Natural killer cell treated with Interleukin-12 subunit alpha and Interleukin-12 subunit beta and Interleukin-15 and Interleukin-18, amount 100 ng/mL, for 72 hours (primary cell): ENCODE measurements around the gene TEN1. TPM values are rescaled to one million over a fixed set of nuclear protein-coding genes. Genes with fewer than 3 reads are reported as not detected.

Experiments
- ATAC-seq, 2 donors: fragments of 150-1000 bp; cut with Tn5 transposase in 1 of 2; sonication (Bioruptor Pico), chemical (Tn5 transposase) in 1 of 2; 2 replicates each; pipeline ENCODE4 v1.10.0; 2021
- DNase-seq: peaks from one replicate; pipeline ENCODE4 v3.0.0; 2022; ENCODE audit warnings: low spot score
- H3K27ac Mint-ChIP-seq, 2 donors: 1 replicate in 1 of 2; 2 replicates in 1 of 2; pipeline ENCODE4 v1.8.0; 2022; ENCODE audit warnings: mixed read lengths in 2 of 2, mild to moderate bottlenecking in 1 of 2, moderate library complexity in 1 of 2
- H3K27me3 Mint-ChIP-seq, 2 donors: 1 replicate in 1 of 2; 2 replicates in 1 of 2; pipeline ENCODE4 v1.8.0; 2022; ENCODE audit warnings: mixed read lengths in 2 of 2
- H3K36me3 Mint-ChIP-seq: one replicate; pipeline ENCODE4 v1.8.0; 2022; ENCODE audit warnings: mixed read lengths
- H3K4me1 Mint-ChIP-seq, 2 donors: 1 replicate in 1 of 2; 2 replicates in 1 of 2; pipeline ENCODE4 v1.8.0; 2022; ENCODE audit warnings: low read depth in 2 of 2, mixed read lengths in 2 of 2, mild to moderate bottlenecking in 1 of 2
- H3K4me3 Mint-ChIP-seq: one replicate; pipeline ENCODE4 v1.8.0; 2022; ENCODE audit warnings: mixed read lengths
- H3K9me3 Mint-ChIP-seq: 2 replicates; pipeline ENCODE4 v1.8.0; 2022; ENCODE audit warnings: mixed read lengths
- total RNA-seq, 2 donors: library from RNA; stranded (reverse); gene quantifications; one replicate each; pipeline ENCODE4 v1.2.3, GENCODE V29; 2022

The TEN1 gene
- total RNA-seq, 2 donors from 2014 or later = 16.5 to 19.1 TPM

DNA sequence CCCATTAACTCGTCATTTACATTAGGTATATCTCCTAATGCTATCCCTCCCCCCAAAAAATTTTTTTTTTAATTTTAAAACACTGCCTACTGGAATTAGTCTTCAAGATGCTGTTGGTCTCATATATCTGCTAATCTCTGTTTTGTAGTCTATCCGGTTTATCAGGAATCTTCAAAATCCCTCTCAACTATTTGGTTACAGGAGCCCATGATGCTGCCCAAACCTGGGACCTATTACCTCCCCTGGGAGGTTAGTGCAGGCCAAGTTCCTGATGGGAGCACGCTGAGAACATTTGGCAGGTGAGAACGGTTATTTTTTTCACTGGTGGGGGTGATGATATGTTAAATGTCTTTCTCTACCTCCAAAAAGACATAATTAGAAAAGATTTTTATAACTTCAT lies 6.9 kb downstream of the TEN1 start:
- ATAC-seq = no peak
- Mint-ChIP-seq H3K9me3 (no peaks in the 10 kb centered on the region), H3K27me3 (no peaks in the 10 kb centered on the region), H3K36me3 (no peaks in the 10 kb centered on the region), H3K4me1 (peaks cover 0 to 11% of the 10 kb centered on the region in 2 donors), H3K27ac (no peak overlapping the region), H3K4me3 (no peak overlapping the region)
- no peak for DNase-seq

DNA sequence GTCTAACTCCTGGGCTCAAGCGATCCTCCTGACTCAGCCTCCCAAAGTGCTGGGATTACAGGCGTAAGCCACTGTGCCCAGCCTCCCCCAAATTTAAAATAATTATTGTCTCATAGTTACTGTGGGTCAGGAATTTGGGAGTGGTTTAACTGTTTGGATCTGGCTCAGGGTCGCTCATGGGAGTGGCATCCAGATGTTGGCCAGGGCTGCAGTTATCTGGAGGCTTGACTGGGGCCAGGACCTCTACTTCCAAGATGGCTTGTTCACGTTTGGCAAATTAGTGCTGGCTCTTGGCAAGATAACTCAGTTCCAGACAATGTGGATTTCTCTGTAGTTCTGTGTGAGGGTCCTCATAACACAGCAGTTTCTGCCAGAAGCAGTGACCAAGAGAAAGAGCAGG lies 8.0 kb downstream of the TEN1 start:
- Mint-ChIP-seq H3K36me3 (no peaks in the 10 kb centered on the region), H3K27ac (no peak overlapping the region), H3K4me3 (no peak overlapping the region), H3K9me3 (no peaks in the 10 kb centered on the region), H3K27me3 (no peaks in the 10 kb centered on the region), H3K4me1 (peaks cover 0 to 7% of the 10 kb centered on the region in 2 donors)
- ATAC-seq (no peak), DNase-seq (no peak)

DNA sequence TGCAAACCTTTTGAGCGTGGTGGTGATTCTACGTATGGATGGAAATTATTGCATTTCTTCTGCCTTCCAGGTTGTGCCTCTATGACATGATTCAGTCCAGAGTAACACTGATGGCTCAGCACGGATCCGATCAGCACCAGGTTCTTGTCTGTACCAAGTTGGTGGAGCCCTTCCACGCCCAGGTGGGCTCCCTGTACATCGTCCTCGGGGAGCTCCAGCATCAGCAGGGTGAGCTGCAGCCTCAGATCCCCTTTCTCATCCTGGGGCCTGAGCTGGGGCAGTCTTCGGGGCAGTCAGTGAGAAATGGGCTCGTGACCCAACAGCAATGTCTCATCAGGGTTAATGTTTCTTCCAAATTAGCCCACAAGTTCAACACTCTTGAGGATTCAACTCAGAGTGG lies 12.4 kb downstream of the TEN1 start:
- Mint-ChIP-seq H3K4me3 (no peak overlapping the region), H3K4me1 (peaks cover 0 to under 1% of the 10 kb centered on the region in 2 donors), H3K9me3 (no peaks in the 10 kb centered on the region), H3K36me3 (no peaks in the 10 kb centered on the region), H3K27ac (no peak overlapping the region), H3K27me3 (no peaks in the 10 kb centered on the region)
- DNase-seq (no peak), ATAC-seq (no peak)

DNA sequence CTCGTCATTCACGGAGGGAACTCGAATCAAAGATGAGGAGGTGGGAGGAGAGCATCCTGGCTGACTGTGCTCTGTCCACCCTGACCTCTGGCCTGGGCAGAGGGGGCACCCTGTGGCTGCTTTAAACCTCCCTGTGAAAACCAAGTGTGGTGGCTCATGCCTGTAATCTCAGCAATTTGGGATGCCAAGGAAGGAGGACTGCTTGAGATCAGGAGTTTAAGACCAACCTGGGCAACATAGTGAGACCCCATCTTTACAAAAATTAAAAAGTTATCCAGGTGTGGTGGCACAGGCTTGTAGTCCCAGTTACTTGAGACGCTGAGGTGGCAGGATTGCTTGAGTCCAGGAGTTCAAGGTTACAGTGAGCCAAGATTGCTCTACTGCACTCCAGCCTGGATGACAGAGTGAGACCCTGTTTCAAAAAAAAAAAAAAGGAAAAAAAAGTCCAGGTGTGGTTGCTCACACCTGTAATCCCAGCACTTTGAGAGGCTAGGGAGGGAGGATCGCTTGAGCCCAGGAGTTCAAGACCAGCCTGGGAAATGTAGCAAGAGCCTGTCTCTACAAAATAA lies 15.8 kb downstream of the TEN1 start:
- DNase-seq (no peak), ATAC-seq (no peak)
- no peak overlapping the region for H3K27ac Mint-ChIP-seq
- H3K27me3 Mint-ChIP-seq = no peaks in the 10 kb centered on the region
- peaks cover 14 to 15% of the 10 kb centered on the region in 2 donors for H3K4me1 Mint-ChIP-seq
- H3K4me3 Mint-ChIP-seq = no peak overlapping the region
- H3K36me3 Mint-ChIP-seq = no peaks in the 10 kb centered on the region
- no peaks in the 10 kb centered on the region for H3K9me3 Mint-ChIP-seq

DNA sequence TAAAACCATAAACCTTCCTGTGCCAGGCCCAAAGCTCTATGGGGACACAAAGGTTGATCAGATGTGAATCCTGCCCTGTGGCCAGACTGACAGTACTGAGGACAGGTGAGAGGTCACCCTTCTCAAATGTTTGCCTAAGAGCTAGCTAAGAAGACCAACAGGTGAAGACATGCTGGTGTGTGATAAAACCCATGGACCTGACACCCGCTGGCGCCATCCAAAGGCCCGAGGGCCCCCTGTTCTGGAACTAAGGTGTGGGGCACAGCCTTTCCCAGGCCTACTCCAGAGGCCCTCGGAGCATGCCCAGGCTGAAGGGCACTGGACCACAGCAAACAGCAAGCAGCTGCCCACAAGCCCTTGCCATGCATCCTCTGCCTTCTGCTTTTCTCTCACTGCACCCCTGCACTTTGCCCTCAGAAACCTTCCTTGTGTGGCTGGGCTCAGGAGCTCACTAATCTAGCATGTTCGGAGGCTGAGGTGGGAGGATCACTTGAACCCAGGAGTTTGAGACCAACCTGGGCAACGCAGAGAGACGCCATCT lies 16.4 kb downstream of the TEN1 start:
- Mint-ChIP-seq H3K9me3 (no peaks in the 10 kb centered on the region), H3K27ac (no peak overlapping the region), H3K27me3 (no peaks in the 10 kb centered on the region), H3K4me3 (no peak overlapping the region), H3K4me1 (peaks cover 14 to 15% of the 10 kb centered on the region in 2 donors), H3K36me3 (no peaks in the 10 kb centered on the region)
- no peak for DNase-seq
- no peak for ATAC-seq

DNA sequence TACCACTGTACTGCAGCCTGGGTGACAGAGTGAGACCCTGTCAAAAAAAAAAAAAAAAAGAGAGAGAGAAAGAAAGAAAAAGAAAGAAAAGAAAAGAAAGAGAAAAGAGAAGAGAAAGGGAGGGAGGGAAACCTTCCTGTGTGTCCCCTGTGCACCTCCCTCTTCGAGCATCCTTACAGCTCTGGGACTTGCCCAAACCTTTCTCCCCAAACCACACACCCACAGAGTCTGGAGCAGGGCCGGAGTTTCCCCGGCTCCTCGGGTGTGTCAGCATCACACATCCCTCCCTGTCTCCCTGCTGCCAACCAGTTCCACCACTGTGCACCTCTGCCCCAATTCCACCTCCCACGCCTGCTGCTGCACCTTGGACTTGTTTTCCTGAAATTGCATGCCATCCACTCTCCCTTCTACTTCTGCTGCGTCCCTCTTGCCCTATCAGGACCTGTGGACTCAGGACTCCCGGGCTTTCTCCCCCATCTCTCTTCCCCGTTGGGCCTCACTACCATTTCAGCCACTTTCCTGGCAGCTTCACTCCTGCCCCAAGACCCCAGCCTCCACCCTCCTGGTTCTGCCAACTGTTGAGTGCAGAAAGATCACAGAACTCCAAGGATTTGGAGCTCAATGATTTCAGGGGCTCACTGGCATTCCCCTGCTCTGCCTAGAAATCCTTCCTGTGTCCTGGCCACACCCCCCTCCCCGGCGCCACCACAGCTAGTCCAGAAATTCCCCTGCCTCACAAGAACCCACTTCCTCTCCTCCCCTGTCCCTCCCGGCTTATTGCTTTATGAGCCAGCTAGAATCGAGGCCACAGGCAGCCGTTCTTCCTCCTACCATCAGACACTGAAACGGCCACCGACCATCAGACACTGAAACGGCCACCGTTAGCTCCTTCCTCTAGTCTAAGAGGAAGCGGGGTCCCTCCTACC lies 17.9 kb downstream of the TEN1 start:
- ATAC-seq (peak; percentile 63 to 88), DNase-seq (peak; percentile 81)
- Mint-ChIP-seq H3K27ac (peak overlapping the region; percentile 76 to 92), H3K4me3 (peak overlapping the region; percentile 74), H3K4me1 (peaks cover 14 to 15% of the 10 kb centered on the region in 2 donors), H3K9me3 (no peaks in the 10 kb centered on the region), H3K36me3 (no peaks in the 10 kb centered on the region), H3K27me3 (no peaks in the 10 kb centered on the region)

DNA sequence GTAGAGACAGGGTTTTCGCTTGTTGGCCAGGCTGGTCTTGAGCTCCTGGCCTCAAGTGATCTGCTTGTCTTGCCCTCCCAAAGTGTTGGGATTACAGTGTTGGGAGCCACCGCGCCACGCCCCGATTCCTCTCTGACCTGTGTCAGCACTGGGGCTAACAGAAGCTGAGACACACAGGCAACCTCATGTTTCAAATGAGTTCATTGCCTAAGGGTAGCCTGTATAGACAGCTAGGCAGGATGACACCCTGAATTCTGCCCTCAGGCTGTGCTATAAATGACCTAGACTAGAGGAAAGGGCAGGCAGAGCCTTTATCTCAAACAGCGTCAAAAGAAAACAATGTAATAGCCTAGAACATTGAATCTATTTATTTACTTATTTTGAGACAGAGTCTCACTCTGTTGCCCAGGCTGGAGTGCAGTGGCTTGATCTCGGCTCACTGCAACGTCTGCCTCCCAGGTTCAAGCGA lies 19.3 kb downstream of the TEN1 start:
- H3K4me1 Mint-ChIP-seq = peaks cover 14 to 15% of the 10 kb centered on the region in 2 donors
- no peaks in the 10 kb centered on the region for H3K9me3 Mint-ChIP-seq
- no peak for DNase-seq
- no peaks in the 10 kb centered on the region for H3K36me3 Mint-ChIP-seq
- H3K27me3 Mint-ChIP-seq = no peaks in the 10 kb centered on the region
- H3K4me3 Mint-ChIP-seq = no peak overlapping the region
- ATAC-seq = no peak
- H3K27ac Mint-ChIP-seq = peak overlapping the region; percentile 76 to 92

DNA sequence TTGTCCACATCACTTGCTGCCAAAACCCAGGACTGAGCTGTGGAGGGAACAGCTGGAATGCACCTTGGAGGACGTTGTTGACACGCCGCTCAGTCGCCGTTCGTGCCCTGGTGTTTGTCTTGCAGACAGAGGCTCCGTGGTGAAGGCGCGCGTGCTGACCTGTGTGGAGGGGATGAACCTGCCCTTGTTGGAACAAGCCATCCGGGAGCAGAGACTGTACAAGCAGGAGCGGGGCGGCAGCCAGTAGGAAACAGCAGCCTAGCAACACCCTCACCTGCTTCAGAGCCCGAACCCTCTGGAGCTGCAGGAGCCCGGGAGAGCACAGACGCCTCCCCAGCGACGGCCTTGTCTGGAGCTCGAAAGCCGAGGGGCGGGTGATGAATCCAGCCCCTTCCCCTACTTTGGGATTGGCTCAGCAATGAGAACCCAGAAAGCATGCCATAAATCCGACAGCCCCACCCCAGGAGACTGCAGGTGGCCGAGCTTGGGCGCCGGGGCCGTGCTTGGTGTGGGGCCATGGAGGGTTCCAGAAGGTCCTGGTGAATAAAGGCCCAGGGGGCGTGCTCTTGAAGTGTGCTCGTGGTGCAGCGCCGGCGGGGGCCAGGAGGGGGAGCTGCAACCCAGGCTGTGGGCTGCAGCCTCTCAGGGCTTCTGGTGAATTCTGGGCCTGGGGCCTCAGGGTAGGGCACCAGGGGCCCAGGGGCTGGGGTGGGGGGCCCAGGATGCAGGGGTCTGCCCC lies 21.1 kb downstream of the TEN1 start:
- Mint-ChIP-seq H3K4me1 (peaks cover 14 to 15% of the 10 kb centered on the region in 2 donors), H3K9me3 (no peaks in the 10 kb centered on the region), H3K4me3 (no peak overlapping the region), H3K27ac (no peak overlapping the region), H3K36me3 (no peaks in the 10 kb centered on the region), H3K27me3 (no peaks in the 10 kb centered on the region)
- DNase-seq = peak; percentile 73
- peak; percentile 57 to 67 for ATAC-seq

DNA sequence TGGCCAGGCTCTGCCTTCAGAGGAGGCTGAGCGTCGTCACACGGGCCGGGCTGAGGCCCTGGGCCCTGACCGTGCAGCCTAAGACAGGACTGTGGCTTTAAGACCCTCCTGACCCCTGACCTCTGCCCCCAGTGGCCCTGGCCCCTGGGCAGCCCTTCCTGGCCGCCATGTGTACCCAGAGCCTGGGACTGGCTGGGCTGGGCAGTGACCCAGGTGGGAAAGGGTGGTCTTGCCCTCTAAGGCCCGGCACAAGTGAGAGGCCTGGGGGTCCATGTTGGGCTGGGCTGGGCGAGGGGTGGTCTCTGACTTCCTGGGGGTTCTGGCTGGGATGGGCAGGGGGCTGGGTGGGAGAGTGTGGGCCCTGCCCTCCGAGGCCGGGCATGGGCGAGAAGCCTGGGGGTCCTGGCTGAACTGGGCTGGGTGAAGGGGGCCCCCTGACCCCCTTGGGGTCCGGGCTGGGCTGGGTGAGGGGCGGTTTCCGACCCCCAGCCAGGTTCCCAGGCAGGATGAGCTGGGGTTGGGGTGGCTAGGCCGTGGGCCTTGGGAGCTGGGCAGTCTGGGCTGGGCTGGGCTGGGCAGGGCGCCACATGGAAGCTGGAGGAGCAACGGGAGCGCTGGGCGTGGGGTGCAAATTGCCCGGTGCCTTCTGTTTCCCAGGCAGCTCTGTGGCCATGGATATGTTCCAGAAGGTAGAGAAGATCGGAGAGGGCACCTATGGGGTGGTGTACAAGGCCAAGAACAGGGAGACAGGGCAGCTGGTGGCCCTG lies 21.9 kb downstream of the TEN1 start, which contains the start of gene CDK3:
Gene CDK3 (plus strand): TSS at position 101 of the 767 bp plus-strand sequence. CDS start 571 bp downstream, at position 672.
- DNase-seq (peak; percentile 29), ATAC-seq (peak in 1 of 2 donors; percentile 13)
- Mint-ChIP-seq H3K9me3 (no peaks in the 10 kb centered on the region), H3K27ac (no peak within 1 kb of the TSS), H3K4me1 (peaks cover 15 to 18% of the 10 kb centered on the region in 2 donors), H3K36me3 (no peaks in the 10 kb centered on the region), H3K27me3 (no peaks in the 10 kb centered on the region), H3K4me3 (no peak within 1 kb of the TSS)

DNA sequence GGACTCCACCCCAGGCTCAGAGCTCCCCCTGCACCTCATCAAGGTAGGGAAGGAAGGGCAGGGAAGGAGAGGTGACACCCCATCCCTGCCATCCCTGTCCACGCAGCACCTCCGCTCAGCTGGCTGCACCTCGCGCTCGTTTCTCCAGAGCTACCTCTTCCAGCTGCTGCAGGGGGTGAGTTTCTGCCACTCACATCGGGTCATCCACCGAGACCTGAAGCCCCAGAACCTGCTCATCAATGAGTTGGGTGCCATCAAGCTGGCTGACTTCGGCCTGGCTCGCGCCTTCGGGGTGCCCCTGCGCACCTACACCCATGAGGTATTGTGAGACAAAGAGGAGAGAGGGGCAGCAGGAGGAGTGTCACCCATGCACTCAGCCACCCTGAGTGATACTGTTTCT lies 23.1 kb downstream of the TEN1 start:
- no peaks in the 10 kb centered on the region for H3K9me3 Mint-ChIP-seq
- peaks cover 8 to 14% of the 10 kb centered on the region in 2 donors for H3K4me1 Mint-ChIP-seq
- H3K27ac Mint-ChIP-seq = no peak overlapping the region
- H3K36me3 Mint-ChIP-seq = no peaks in the 10 kb centered on the region
- ATAC-seq = no peak
- no peak overlapping the region for H3K4me3 Mint-ChIP-seq
- peak; percentile 41 for DNase-seq
- no peaks in the 10 kb centered on the region for H3K27me3 Mint-ChIP-seq

DNA sequence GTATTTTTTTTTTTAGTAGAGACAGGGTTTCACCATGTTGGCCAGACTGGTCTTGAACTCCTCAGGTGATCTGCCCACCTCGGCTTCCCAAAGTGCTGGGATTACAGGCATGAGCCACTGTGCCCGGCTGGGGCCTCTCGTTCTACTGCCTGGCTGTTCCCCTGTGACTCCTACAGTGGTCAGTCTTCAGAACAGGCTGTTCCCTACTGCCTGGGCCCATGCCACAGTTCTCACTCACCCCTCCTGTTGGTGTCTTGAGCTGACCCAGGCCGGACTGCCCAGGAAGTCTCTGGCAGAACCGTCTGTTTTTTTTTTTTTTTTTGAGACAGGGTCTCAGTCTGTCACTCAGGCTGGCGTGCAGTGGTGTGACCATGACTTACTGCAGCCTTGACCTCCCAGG lies 24.9 kb downstream of the TEN1 start:
- ATAC-seq (no peak), DNase-seq (no peak)
- Mint-ChIP-seq H3K9me3 (no peaks in the 10 kb centered on the region), H3K4me1 (peaks cover 0 to 4% of the 10 kb centered on the region in 2 donors), H3K36me3 (no peaks in the 10 kb centered on the region), H3K27me3 (no peaks in the 10 kb centered on the region), H3K4me3 (no peak overlapping the region), H3K27ac (no peak overlapping the region)

DNA sequence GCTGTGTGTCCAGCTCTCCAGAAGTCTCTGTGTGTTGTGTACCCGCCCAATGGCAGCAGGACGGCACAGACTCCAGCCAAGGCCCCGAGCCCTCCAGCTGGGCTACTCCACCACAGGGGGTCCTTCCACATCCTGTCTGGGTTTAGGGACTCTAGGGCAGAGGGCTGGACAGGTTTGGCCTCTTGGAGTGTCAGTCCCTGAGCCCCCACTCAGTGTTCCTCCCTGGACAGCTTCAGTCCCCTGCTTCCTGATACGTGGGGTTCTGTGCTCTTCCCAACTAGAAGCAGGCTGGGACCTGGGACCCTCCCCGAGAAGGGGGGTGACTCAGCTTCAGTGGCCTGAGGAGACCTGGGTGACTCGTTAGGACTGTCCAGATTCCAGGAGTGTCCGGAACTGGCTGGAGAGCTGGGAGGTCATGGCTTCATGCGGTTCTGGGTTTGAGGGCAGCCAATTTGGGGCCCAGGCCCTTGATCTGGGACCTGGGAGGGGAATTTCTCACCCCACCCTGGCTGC lies 25.8 kb downstream of the TEN1 start:
- Mint-ChIP-seq H3K4me3 (no peak overlapping the region), H3K4me1 (peaks cover 0 to 8% of the 10 kb centered on the region in 2 donors), H3K27me3 (no peaks in the 10 kb centered on the region), H3K27ac (no peak overlapping the region), H3K9me3 (no peaks in the 10 kb centered on the region), H3K36me3 (no peaks in the 10 kb centered on the region)
- DNase-seq = peak; percentile 46
- ATAC-seq = no peak
